Measurements from ENCODE around the gene AHI1.

DNA sequence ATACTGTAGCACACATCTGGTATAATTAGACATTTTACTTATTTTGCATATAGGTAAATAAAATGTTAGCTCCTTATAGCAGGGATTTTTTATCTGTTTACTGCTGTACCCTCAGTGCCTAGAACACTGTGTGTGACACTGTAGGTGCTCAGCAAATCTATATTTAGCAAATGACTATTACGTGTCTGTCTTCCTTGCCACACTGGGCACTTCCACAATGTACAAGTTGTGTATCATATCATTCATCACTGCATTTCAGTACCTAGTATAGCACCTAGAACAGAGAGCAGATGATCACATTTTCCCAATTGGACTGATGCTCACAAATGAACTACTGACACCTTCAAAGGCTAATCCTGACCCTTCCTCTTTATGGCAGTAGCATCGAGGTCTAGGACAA, 200.8 kb downstream of the AHI1 start:
- TF ChIP-seq, protein P1, sequence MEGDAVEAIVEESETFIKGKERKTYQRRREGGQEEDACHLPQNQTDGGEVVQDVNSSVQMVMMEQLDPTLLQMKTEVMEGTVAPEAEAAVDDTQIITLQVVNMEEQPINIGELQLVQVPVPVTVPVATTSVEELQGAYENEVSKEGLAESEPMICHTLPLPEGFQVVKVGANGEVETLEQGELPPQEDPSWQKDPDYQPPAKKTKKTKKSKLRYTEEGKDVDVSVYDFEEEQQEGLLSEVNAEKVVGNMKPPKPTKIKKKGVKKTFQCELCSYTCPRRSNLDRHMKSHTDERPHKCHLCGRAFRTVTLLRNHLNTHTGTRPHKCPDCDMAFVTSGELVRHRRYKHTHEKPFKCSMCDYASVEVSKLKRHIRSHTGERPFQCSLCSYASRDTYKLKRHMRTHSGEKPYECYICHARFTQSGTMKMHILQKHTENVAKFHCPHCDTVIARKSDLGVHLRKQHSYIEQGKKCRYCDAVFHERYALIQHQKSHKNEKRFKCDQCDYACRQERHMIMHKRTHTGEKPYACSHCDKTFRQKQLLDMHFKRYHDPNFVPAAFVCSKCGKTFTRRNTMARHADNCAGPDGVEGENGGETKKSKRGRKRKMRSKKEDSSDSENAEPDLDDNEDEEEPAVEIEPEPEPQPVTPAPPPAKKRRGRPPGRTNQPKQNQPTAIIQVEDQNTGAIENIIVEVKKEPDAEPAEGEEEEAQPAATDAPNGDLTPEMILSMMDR (optimal IDR thresholded peaks at IDR 0.05 in 1 of 3, IDR thresholded peaks at IDR 0.05 in 1 of 3, conservative IDR thresholded peaks at IDR 0.05 in 1 of 3; ENCODE audit: extremely low read depth in 1 of 3, insufficient read depth in 2 of 3, low read length in 3 of 3), result no peak
- TF ChIP-seq EZH2 (IDR thresholded peaks at IDR 0.05; ENCODE audit: low read length), result no peak

Measured in keratinocyte (primary cell).